ENCODE data around the gene EFEMP1.
A peak's percentile ranks its signal among the peaks of the same experiment; 100 is the strongest.
"Not testable (repeated sequence)": the region's sequence is repeated elsewhere in the genome, so short reads cannot be mapped to it uniquely, and the experiment has no call there.

The EFEMP1 gene

GRCh38 chr2:55864351-55865084, 59.1 kb downstream of the EFEMP1 start:
- no peak for DNase-seq

DNA sequence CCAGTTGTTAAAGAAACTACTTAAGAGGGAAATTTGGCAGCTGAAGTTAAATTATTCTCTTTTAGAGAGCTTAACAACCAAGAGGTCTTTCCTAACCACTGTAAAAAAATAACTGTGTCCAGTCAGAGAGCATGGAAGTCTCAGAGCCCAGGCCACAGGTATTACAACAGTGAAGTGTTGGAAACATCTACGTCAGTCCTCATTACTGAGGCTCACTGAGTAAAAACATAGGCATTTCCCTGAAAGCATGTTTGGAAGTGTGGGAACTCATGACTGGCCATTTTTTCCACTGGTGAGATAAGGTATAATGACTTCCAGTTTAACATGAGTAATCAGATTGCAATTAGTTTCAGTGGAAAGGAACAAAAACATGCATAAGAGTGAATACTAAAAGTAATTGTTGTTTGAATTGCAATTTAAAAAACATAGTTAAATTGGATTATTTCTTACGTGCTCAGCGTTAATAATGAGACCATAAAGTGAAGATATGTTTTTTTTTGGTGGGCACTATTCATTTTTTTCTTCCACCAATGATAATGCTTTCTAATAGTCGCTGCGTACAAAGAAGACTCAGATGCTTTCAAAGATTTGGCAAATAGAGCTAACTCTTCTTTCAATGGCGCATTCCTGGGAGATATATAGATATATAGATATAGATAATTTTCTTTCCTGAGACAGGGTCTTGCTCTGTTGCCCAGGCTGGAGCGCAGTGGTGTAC, 60.8 kb downstream of the EFEMP1 start:
- peak in 1 of 4 experiments; percentile 30 for DNase-seq

DNA sequence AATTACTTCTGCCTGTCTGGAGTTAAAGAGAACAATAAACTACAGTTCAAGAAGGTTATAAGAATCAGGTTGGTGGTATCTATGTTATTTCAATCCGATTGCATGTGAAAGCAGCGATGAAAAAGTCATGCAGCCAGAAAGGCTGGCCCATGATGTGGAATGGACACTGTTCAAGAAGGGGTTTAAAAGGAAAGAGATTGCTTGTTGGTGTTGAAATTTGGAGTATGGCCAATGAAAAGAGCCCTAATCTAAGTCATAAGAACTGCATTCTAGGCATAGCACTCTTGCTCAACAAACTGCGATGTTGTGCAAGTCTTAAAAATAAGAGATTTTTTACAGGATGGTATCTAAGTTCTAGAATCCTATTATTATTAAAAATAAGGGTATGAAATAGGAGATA, 61.3 kb downstream of the EFEMP1 start:
- peak; percentile 33 to 53 (median 42) for DNase-seq

- DNase-seq, result no peak
Measured at GRCh38 chr2:55861733-55862132, 61.8 kb downstream of the EFEMP1 start.

- no peak for DNase-seq
Measured at GRCh38 chr2:55860832-55861231, 62.8 kb downstream of the EFEMP1 start.

GRCh38 chr2:55859875-55860274, 63.7 kb downstream of the EFEMP1 start:
- no peak for DNase-seq

DNA sequence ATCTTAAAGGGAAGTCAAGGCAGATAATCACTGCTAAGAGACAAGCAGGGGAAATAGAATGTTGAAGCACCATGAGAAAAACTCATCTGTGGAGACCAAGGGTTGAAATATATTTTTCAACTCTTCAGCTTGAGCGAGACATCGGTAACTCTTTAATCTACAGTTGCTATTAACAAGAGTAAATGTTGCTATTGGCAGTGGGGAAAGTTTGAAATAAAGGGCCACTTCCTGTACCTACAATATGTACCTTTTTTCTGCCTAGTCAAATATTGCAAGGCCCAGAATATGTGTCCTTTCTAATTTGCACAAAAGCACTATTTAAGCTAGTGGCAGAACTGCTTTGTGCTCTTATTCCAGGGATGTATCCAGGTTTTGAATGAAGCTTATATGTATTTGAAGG, 65.8 kb downstream of the EFEMP1 start:
- no peak for DNase-seq

- DNase-seq, result no peak
Measured at GRCh38 chr2:55856936-55857335, 66.6 kb downstream of the EFEMP1 start.

DNA sequence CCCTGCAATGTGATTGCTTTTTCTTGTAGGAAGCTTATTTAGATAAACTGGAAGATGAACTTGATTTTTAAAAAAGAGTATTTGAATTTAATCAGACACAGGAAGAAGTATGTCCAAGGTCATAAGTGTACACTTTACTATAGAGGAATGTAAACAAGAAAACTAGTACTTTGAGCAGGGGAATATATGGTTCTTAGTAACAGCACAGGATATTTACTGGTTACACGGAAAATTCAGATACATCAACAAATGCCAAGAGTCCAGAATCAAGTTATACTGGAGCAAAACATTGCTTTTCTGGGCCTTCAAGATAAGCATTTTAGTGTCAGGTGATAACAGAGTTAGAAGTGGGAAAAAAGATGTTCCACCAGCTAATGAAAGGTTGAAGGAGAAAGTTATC, 75.5 kb downstream of the EFEMP1 start:
- DNase-seq, result no peak

GRCh38 chr2:55846426-55846825, 77.2 kb downstream of the EFEMP1 start:
- DNase-seq, result no peak

DNA sequence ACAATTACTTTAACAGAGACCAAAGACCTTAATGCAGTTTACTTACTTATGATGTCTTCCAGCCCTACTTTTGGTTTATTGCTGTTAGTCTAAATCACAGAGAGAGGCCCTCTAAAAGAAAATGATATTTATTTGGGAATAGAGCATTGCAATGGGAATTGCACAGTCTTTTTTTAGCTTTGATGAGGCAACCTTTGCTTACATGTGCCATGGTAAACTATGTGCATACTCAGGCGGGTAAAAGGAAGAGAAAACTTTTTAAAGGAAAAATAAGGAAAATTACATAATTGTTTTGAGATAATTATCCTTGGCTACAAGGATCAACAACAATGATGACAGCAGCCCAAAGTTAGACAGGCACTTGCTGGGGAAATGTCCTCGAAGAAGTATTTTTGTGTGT, 78.6 kb downstream of the EFEMP1 start:
- peak in 3 of 4 experiments; percentile 22 to 49 (median 35) for DNase-seq

DNA sequence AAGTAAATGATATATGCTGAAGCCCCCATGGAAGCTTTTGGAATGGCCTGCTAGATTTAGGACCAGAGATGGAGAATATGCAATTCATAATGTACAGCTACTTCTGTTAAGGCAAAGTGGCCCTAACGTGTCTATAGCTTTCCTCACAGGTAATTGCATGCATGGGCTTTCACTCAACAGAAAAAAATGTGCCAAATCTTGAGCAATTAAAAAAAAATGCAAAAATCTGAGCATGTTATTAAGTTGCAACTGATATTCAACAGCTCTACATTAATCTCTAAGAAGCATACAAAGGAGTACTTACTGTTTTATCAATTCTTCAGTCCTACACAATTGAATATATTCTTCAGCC, 79.6 kb downstream of the EFEMP1 start:
- no peak for DNase-seq

GRCh38 chr2:55843096-55843993, 80.2 kb downstream of the EFEMP1 start:
- DNase-seq, result peak in 3 of 4 experiments; percentile 5 to 53 (median 45)

DNA sequence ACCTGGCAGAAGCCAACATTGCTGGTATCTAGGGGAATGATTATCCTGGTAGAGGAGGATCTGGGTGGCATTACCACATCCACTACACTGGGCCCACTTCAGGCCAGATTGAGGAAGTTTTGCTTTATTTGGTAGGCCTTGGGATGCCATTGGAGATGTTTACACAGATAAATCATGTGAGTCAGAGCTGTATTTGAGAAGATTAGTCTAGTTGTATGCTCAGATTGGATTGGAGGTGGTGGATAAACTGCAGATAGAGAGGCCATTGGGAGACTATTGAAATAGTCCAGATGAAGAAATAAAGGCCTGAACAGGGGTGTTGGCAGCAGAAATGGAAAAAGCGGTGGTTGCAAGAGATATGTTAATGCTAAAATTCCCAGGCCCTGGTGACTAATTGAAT, 81.5 kb downstream of the EFEMP1 start:
- peak in 3 of 4 experiments; percentile 8 to 23 (median 10) for DNase-seq

GRCh38 chr2:55840460-55840859, 83.1 kb downstream of the EFEMP1 start:
- DNase-seq, result no peak

GRCh38 chr2:55839182-55839819, 84.3 kb downstream of the EFEMP1 start:
- no peak for DNase-seq

GRCh38 chr2:55838653-55839052, 84.9 kb downstream of the EFEMP1 start:
- DNase-seq, result no peak

GRCh38 chr2:55838117-55838516, 85.5 kb downstream of the EFEMP1 start:
- DNase-seq, result not testable (repeated sequence)

- no peak for DNase-seq
Measured at GRCh38 chr2:55837073-55837472, 86.5 kb downstream of the EFEMP1 start.

GRCh38 chr2:55831671-55832410, 91.7 kb downstream of the EFEMP1 start:
- DNase-seq, result not testable (repeated sequence)

DNA sequence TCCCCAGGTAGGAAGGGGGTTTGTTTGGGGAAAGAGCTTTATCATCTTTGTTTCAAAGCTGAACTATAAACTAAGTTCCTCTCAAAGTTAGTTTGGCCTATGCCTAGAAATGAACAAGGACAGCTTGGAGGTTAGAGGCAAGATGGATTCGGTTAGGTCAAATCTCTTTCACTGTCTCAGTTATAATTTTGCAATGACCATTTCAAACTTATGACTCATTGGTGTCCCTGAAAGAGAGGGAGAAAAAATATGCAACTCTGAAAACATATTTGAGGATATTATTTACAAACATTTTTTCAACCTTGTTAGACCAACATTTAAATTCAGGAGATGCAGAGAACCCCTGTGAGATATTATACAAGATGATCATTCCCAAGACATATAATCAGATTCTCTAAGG, 95.7 kb downstream of the EFEMP1 start:
- no peak for DNase-seq

DNA sequence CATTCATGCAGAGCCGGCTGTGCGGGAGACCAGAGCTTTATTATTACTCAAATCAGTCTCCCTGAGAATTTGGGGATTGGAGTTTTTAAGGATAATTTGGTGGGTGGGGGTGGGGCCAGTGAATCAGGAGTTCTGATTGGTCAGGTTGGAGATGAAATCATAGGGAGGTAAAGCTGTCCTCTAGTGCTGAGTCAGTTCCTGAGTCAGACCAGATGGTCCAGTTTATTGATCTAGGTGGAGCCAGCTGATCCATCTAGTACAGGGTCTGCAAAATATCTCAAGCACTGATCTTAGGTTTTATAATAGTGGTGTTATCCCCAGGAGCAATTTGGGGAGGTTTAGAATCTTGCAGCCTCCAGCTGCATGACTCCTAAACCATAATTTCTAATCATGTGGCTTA, 96.2 kb downstream of the EFEMP1 start:
- not testable (repeated sequence) for DNase-seq
